HG03095 (cell line): Measurements from ENCODE around the gene ITPKB.
"Not testable (repeated sequence)": the region's sequence is repeated elsewhere in the genome, so short reads cannot be mapped to it uniquely, and the experiment has no call there.

Source experiments
- ATAC-seq: cut with Tn5 transposase; IDR thresholded peaks from one replicate; pipeline ENCODE4 v1.9.1; 2021; ENCODE audit warnings: moderate library complexity; ENCODE audit not compliant: unreplicated experiment

ITPKB gene

GRCh38 chr1:226627050-226627755 is 111.9 kb downstream of the ITPKB start:
- ATAC-seq: no peak

DNA sequence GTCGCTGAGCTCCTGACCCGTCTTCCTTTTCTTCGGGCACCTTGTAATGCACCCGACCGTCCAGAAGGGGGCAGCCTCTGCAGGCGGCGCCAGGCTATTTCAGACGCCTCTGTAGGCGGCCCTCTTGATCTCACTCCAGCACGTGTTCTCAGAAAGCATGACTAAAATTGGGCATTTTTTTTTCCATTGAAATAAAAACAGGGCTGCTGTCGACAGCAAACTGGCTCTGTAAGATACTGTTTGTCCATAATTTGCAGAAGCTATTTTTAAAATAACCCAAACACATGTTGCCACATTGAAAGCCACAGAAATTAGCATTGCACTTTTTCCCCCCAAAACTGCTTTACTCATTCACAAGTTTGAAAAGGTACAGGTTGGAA is 112.5 kb downstream of the ITPKB start:
- ATAC-seq: peak; percentile 60

- peak; percentile 22 for ATAC-seq
Observed at GRCh38 chr1:226625832-226626576, 113.1 kb downstream of the ITPKB start.

DNA sequence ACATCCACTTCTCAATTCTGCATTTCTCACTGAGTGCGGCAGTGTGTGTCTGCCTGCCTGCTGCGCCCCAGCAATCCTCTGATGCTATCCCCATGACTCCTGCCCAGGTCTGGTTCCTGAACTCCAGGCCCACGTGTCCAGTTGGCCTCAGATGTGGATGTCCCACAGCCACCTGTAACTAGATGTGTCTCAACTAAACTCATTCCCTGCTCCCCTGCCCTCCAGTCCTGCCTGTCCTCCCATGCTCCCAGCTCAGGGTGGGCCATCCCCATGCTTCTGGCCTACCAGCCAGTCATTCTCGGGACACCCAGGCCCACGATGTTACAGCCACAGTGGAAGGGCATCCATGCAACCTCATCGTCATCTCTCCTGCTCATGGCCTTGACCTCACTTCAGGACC is 113.8 kb downstream of the ITPKB start:
- ATAC-seq: no peak

- ATAC-seq: no peak
Observed at GRCh38 chr1:226624526-226624925, 114.6 kb downstream of the ITPKB start.

GRCh38 chr1:226622012-226622411 is 117.1 kb downstream of the ITPKB start:
- no peak for ATAC-seq

GRCh38 chr1:226619031-226619430 is 120.1 kb downstream of the ITPKB start:
- no peak for ATAC-seq

GRCh38 chr1:226618380-226618779 is 120.7 kb downstream of the ITPKB start:
- ATAC-seq: no peak

- not testable (repeated sequence) for ATAC-seq
Observed at GRCh38 chr1:226617719-226618118, 121.4 kb downstream of the ITPKB start.

DNA sequence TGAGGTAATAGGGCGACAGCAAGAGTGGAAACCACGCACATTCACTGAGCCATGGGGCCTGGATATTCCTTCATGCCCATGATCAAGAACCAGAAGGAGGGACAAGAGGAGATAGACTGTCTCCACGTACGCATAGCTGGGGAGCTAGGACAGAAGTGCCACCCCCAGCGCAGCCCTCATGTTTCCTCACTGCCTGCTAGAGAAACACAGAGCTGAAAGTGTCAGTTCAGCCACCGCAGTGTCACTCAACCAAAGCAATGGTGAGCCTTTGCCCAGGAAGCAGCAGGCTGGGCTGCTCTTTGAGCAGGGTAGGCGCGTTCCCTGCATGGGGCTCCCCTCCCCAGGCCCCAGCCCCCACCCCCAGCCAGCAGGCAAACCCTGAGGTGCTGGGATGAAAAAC is 122.0 kb downstream of the ITPKB start:
- ATAC-seq: no peak

DNA sequence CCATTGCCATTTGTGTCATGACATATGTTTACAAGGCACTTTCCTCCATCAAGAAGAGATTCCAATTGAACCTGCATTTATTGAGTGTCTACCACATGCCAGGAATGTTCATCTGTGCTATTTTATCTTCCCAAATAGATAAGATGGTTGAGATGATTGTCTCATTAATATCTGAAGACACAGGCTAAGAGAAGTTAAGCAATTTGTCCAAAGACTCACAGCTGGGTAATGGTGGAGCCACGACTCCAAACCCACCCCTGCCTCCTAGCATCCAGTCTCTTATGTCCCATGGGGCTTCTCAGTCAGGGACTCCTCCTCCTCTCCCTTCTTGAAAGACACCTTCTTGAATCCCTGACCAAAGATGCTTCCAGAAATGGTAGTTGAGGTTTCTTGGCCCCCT is 122.4 kb downstream of the ITPKB start:
- no peak for ATAC-seq

- no peak for ATAC-seq
Observed at GRCh38 chr1:226615876-226616275, 123.2 kb downstream of the ITPKB start.

GRCh38 chr1:226611980-226612379 is 127.1 kb downstream of the ITPKB start:
- not testable (repeated sequence) for ATAC-seq

GRCh38 chr1:226611301-226611700 is 127.8 kb downstream of the ITPKB start:
- ATAC-seq: no peak

- no peak for ATAC-seq
Observed at GRCh38 chr1:226610671-226611070, 128.4 kb downstream of the ITPKB start.

GRCh38 chr1:226609836-226610455 is 129.1 kb downstream of the ITPKB start:
- no peak for ATAC-seq

DNA sequence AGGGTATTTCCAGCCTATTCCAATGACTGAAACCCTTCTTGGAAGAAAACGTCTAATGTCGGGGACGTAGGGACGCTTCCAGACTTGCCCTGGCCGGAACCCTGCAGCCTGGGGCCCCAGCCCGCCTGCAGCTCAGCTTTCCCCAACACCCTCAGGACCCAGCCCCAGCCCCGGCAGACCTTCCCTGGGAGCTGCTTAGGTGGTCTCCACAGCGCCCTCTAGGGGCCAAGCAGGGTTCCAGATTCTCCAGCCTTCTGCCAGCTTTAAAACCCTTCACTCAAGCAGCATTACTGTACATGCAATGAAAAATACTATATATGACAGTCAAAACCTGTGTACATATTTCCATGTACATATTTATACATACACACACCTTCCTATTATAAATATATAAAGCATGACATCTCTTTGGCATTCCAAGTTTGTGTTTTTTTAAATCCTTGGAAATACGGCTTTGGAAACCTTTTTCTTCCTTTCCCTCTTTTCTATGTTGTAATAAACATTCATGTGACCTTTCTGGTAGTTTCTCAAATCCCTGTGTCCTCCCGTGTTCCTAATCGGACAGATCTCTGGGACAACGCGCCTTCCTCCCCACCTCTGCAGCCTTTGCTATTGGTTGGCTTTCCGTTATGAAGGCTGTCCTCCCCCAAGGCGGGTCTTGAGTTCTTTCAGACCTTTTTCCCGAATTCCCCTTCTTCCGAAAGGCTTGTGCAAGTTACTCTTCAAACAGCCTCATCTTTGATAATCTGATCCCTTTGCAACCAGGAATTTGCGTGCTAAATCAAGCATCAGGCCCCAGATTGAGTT is 130.2 kb downstream of the ITPKB start:
- ATAC-seq: peak; percentile 52

DNA sequence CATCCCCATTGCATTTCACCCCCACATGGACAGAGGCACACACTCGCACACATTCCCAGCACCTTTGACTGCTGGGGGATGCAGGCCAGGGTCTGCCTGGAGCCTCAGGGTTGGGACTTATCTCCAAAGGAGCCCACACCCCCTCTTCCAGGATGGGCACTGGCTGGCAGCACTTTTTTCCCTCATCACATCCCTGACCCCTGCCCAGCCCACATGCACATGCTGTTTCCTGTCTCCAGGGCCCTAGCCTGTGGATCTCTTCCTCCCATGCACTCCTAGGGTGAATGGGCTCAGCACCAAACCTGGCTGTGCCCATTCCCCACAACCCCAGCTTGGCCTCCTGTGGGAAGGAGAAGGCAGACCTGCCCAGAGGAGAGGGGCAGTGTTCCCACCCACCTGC is 131.3 kb downstream of the ITPKB start:
- no peak for ATAC-seq

GRCh38 chr1:226607268-226607660 is 131.8 kb downstream of the ITPKB start:
- ATAC-seq: no peak

GRCh38 chr1:226606311-226607267 is 132.5 kb downstream of the ITPKB start:
- no peak for ATAC-seq
